HG03354 (cell line): ENCODE data around the gene SPEM2.
"Not testable (repeated sequence)": the region's sequence is repeated elsewhere in the genome, so short reads cannot be mapped to it uniquely, and the experiment has no call there.

Experiments
- ATAC-seq: cut with Tn5 transposase; IDR thresholded peaks from one replicate; pipeline ENCODE4 v1.9.1; 2021; ENCODE audit warnings: mild to moderate bottlenecking; ENCODE audit not compliant: unreplicated experiment, poor library complexity, severe bottlenecking

Gene SPEM2

GRCh38 chr17:7466318-7466638 lies 40.9 kb downstream of the SPEM2 start:
- no peak for ATAC-seq

GRCh38 chr17:7466639-7467341 lies 41.4 kb downstream of the SPEM2 start:
- ATAC-seq = no peak

DNA sequence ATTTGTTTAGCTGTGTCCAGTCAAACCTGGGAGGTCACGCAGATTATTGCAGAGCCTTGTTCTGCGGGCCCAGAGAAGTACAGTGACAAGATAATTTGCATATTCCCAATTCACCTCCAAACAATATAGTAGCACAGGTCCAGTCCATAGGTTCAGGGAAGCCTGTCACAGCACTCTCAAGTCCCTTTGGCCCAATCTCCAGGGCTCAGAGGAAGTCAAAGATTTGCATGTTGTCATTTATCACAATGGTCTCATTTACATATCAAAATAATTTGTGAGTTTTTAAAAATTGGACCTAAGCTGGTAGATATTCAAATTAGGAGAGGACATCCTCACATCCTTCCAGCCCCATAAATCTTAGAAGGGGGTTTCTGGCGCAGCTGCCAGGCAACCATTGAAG lies 42.1 kb downstream of the SPEM2 start:
- ATAC-seq = no peak

GRCh38 chr17:7468290-7468689 lies 42.9 kb downstream of the SPEM2 start:
- no peak for ATAC-seq

DNA sequence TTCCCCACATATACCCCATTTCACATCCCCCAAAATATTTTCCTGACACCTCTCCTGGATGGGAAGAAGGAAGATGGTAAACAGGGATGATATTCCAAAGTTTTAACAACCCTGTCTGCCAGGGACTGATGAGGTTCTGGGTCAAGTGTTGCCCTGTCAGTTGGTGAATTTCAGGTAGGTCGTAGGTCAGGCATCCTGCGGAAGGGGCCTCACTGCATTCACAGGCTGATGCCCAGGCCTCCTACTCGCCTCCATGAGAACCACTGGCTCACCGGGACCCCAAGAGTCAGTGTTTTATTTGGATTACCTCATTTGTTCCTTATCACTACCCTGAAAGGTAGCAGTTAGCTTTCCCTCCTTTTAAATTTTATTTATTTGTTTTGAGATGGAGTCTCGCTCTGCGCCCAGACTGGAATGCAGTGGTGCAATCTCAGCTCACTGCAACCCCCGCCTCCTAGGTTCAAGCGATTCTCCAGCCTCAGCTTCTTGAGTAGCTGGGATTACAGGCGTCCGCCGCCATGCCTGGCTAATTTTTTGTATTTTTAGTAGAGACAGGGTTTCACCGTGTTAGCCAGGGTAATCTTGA lies 43.5 kb downstream of the SPEM2 start:
- no peak for ATAC-seq

- not testable (repeated sequence) for ATAC-seq
Measured at GRCh38 chr17:7469843-7470242, 44.4 kb downstream of the SPEM2 start.

DNA sequence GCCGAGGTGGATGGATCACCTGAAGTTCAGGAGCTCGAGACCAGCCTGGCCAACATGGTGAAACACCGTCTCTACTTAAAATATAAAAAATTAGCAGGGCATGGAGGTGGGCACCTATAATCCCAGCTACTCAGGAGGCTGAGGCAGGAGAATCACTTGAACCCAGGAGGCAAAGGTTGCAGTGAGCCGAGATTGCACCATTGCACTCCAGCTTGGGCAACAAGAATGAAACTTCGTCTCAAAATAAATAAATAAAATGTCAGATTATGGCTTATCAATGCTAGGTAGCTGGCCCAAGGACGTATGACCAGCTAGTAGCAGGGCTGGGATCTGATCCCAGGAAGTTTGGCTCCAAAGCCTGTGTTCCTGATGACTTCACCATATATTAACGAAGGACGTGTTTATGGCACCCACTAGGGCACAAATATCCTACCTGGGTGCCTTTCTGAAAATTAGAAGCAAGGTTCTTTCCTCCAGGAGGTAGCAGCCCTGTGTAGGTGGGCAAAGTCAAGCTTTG lies 45.1 kb downstream of the SPEM2 start:
- ATAC-seq = not testable (repeated sequence)

DNA sequence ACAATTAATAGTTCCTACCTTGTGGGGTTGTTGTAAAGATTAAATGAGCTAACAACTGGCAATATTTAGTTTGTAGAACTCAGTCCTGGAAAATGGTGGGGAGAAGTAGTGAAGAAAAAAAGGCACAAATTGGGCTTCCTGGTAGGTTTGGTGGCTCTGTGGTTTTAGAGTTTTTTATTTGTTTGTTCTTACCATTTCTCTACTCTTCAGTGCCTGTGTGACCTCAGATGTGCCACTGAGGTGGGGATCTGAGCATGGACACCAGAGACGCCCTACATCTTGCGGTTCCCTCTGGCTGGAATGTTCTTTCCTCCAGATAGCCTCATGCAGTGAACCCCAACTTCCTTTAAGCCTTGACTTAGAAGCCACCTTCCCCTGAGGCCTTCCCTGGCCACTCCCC lies 46.3 kb downstream of the SPEM2 start:
- no peak for ATAC-seq

DNA sequence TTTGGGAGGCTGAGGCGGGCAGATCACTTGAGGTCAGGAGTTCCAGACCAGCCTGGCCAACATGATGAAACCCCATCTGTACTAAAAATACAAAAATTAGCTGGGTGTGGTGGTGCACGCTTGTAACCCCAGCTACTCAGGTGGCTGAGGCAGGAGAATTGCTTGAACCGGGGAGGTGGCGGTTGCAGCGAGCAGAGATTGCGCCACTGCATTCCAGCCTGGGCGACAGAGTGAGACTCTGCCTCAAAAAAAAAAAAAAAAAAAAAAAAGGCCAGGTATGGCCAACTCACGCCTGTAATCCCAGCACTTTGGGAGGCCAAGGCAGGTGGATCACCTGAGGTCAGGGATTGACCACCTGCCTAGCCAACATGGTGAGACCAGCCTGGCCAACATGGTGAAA lies 49.4 kb downstream of the SPEM2 start:
- not testable (repeated sequence) for ATAC-seq

GRCh38 chr17:7475764-7476422 lies 50.5 kb downstream of the SPEM2 start:
- no peak for ATAC-seq

GRCh38 chr17:7476494-7476893 lies 51.1 kb downstream of the SPEM2 start:
- no peak for ATAC-seq

GRCh38 chr17:7476951-7477350 lies 51.5 kb downstream of the SPEM2 start:
- ATAC-seq = no peak
